HG02938 (cell line): ENCODE measurements around the gene VKORC1.
A peak's percentile ranks its signal among the peaks of the same experiment; 100 is the strongest.

Experiments
- ATAC-seq: cut with Tn5 transposase; IDR thresholded peaks from one replicate; pipeline ENCODE4 v1.9.1; 2021; ENCODE audit warnings: mild to moderate bottlenecking, moderate library complexity; ENCODE audit not compliant: unreplicated experiment

Gene VKORC1

DNA sequence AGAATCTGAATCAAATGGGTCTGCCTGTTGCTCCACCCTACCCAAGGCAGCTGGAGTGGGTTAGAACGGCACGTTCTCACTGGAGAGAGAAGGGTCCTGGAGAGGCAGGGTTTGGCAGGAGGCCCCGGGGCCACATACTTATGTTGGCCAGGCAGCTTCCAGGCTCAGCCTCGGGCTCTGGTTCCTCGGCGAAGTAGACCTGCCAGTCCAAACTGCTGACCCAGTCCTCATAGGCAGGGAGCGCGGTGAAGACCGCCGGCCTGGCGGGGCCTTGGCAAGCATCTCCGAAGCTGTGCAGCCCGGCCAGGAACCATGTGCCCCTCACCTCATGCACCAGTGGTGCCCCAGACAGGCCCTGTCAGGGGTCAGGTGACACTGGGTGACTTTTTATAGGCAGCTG lies 10.6 kb downstream of the VKORC1 start:
- ATAC-seq = no peak

DNA sequence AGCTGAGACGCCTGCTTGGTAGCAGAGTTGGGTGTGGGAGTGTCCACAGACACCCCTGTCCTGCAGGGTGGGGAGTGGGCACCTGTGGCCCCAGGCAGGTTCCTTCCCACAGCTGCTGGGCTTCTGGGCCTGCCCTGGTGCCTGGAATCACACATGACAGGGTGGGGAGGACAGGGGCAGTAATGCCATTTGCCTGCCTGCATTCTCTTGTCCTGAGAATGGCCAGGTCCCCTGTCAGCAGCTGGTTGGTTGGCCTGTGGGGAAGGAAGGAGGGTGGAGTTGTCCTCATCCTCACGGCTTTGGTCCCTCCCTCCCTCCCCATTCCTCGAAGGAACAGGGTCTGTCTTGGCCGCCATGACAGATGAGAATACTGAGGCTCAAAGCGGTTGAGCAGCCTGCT lies 11.0 kb downstream of the VKORC1 start:
- ATAC-seq = no peak

DNA sequence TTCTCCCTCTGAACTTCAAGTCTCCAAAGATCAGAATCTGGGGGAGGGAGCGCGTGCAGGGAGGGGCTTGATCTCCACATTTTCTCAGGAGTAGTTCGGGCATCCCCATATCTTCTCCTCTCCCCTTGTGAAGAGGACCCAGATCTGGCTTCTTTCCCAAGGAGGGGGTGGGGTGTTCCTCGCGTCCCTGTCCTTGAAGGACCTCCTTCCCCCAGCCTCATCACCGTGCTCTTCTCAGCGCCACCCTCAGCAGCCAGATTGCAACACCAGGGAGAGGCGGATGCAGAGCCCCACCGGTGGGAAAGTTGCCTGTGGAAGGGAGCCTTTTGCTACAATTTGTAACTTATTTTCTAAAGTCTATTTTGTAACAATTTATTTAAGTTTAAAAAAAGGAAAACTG lies 11.5 kb downstream of the VKORC1 start:
- no peak for ATAC-seq

DNA sequence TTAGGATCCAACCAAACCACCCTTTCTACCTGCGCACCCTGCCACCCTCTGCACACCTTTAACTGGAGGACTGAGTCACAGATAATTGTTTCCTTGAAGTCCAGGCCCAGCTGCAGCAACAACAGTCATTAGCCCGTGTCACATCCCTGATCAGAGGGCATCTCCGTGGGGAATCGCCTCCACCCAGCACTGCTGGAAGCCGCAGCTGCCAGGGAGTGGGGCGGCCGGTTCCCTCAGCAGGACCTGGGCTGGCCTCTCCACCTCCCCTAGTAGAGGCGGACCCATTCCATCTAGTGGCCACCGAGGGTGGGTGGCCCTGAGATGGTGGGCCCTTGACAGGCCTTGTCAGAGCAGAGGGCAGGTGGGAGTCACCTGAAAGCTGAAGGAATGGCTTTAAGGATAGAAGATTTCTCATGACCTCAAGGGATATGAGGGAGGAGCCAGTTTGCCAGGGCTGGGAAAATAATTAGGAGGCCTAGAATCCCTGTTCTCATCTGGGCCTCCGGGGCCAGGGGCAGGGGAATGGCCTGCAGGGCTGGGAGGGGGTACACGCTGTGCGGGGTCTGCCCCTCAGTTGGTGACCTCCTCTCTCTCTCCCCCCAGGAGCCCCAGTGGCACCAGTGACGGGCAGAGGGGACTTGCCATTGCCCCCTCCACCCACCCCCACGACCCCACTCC lies 12.1 kb downstream of the VKORC1 start:
- ATAC-seq = no peak

DNA sequence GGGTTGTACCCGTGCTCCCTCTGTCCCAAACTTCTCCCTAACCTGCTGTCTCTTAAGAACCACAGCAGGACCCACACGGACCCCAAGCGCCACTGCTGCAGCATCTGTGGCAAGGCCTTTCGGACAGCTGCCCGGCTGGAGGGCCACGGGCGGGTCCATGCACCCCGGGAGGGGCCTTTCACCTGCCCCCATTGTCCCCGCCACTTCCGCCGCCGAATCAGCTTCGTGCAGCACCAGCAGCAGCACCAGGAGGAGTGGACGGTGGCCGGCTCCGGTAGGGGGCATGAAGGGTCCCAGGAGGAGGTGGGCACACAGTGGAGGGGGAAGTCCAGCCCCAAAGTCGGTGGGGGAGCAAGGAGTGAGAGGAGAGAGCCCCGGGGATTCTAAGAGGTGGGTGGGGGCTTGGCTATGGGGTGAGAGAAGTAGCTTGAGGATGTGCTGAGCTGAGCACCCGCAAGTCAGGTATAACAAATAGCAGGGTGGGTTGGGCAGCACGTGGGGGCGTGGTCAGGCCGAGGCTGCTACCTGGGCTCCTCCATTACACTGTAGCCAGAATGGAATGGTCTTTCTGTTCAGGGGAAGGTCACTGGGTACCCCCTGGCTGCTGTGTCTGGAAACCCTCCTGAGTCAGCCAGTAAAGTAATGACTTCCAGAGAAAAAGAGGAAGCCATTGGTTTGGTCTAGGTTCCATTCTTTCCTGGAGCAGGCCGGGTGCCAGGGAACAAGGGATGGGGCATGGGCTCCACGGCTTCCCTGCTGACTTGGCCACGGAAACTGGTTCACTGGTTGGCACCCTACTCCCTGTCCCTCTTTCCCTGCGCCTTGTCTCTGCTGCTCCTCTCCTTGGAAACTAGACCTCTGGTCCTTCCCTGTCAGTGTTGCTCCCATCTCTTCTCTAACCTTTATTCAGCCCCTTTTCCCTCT lies 12.9 kb downstream of the VKORC1 start:
- ATAC-seq = no peak

DNA sequence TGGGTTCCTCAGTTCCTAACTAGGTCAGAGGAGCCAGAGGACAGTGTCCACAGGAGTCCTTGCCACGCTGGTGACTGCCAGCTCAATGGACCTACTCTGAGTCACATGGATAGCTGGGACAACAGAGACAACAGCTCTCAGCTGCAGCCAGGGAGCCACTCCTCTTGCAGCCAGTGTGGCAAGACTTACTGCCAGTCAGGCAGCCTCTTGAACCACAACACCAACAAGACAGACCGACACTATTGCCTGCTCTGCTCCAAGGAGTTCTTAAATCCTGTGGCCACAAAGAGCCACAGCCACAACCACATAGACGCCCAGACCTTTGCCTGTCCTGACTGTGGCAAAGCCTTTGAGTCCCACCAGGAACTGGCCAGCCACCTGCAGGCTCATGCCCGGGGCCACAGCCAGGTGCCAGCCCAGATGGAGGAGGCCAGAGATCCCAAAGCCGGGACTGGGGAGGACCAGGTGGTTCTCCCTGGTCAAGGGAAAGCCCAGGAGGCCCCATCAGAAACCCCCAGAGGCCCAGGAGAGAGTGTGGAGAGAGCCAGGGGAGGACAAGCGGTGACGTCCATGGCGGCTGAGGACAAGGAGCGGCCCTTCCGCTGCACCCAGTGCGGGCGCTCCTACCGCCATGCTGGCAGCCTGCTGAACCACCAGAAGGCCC lies 13.7 kb downstream of the VKORC1 start:
- no peak for ATAC-seq

DNA sequence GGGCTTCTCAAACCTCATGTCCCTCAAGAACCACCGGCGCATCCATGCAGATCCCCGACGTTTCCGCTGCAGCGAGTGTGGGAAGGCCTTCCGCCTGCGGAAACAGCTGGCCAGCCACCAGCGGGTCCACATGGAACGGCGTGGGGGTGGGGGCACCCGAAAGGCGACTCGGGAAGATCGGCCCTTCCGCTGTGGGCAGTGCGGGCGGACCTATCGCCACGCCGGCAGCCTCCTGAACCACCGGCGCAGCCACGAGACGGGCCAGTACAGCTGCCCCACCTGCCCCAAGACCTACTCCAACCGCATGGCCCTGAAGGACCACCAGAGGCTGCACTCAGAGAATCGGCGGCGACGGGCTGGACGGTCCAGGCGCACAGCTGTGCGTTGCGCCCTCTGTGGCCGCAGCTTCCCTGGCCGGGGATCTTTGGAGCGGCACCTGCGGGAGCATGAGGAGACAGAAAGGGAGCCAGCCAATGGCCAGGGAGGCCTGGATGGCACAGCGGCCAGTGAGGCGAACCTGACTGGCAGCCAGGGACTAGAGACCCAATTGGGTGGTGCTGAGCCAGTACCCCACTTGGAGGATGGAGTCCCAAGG lies 14.5 kb downstream of the VKORC1 start:
- no peak for ATAC-seq

DNA sequence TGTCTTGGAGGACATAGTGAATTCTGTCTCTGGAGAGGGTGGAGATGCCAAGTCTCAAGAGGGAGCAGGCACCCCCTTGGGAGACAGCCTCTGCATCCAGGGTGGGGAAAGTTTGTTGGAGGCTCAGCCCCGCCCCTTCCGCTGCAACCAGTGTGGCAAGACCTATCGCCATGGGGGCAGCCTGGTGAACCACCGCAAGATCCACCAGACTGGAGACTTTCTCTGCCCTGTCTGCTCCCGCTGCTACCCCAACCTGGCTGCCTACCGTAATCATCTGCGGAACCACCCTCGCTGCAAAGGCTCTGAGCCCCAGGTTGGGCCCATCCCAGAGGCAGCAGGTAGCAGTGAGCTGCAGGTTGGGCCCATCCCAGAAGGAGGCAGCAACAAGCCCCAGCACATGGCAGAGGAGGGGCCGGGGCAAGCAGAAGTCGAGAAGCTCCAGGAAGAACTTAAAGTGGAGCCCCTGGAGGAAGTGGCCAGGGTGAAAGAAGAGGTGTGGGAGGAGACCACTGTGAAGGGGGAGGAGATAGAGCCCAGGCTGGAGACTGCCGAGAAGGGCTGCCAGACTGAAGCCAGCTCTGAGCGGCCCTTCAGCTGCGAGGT lies 15.2 kb downstream of the VKORC1 start:
- no peak for ATAC-seq

DNA sequence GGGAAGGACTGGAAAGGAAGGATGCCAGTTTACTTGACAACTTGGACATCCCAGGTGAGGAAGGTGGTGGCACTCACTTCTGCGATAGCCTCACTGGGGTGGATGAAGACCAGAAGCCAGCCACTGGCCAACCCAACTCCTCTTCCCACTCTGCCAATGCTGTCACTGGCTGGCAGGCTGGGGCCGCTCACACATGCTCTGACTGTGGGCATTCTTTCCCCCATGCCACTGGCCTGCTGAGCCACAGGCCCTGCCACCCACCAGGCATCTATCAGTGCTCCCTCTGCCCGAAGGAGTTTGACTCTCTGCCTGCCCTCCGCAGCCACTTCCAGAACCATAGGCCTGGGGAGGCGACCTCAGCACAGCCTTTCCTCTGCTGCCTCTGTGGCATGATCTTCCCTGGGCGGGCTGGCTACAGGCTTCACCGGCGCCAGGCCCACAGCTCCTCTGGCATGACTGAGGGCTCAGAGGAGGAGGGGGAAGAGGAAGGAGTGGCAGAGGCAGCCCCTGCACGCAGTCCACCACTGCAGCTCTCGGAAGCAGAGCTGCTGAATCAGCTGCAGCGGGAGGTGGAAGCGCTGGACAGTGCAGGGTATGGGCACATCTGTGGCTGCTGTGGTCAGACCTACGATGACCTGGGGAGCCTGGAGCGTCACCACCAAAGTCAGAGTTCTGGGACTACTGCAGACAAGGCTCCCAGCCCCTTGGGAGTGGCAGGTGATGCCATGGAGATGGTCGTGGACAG lies 15.8 kb downstream of the VKORC1 start:
- no peak for ATAC-seq

DNA sequence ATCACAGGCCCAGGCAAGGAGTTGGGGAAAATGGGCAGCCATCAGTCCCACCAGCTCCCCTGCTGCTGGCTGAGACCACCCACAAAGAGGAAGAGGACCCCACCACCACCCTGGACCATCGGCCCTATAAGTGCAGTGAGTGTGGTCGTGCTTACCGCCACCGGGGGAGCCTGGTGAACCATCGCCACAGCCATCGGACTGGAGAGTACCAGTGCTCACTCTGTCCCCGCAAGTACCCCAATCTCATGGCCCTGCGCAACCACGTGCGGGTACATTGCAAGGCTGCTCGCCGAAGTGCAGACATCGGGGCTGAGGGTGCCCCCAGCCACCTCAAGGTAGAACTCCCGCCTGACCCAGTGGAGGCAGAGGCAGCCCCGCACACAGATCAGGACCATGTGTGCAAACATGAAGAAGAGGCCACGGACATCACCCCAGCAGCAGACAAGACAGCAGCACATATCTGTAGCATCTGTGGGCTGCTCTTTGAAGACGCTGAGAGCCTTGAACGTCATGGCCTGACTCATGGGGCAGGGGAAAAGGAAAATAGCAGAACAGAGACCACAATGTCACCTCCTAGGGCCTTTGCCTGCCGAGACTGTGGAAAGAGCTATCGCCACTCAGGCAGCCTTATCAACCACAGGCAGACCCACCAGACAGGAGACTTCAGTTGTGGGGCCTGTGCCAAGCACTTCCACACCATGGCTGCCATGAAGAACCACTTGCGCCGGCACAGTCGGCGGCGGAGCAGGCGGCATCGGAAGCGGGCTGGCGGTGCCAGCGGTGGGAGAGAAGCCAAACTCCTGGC lies 16.8 kb downstream of the VKORC1 start:
- ATAC-seq = no peak

DNA sequence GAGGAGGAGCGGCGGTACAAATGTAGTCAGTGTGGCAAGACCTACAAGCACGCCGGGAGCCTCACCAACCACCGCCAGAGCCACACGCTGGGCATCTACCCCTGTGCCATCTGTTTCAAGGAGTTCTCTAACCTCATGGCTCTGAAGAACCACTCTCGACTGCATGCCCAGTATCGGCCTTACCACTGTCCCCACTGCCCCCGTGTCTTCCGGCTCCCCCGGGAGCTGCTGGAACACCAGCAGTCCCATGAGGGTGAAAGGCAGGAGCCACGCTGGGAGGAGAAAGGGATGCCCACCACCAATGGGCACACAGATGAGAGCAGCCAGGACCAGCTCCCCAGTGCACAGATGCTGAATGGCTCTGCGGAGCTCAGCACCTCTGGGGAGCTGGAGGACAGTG lies 17.6 kb downstream of the VKORC1 start:
- no peak for ATAC-seq

DNA sequence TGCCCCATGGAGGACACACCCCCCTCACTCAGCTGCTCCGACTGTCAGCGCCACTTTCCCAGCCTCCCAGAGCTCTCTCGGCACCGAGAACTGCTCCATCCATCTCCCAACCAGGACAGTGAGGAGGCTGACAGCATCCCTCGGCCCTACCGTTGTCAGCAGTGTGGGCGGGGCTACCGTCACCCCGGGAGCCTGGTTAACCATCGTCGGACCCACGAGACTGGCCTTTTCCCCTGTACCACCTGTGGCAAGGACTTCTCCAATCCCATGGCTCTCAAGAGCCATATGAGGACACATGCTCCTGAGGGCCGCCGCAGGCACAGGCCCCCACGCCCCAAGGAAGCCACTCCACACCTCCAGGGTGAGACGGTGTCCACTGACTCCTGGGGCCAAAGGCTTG lies 18.3 kb downstream of the VKORC1 start:
- no peak for ATAC-seq

DNA sequence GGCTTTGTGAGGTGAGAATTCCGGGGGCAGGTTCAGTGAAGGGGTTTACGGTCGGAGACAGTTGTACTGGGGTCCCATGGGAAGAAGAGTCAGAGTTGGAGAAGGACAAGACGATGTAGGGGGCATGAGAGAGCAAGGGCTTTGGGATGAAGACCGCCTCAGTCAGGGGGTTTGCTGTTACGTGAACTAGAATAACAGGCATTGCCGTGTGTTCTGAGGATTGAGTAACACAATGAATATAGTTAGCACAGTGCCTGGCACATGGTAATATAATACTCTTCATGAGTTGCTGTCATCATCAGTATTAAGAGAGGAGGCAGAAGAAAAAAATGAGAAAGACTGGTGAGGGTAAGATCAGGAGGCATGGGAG lies 19.8 kb downstream of the VKORC1 start:
- ATAC-seq = no peak

DNA sequence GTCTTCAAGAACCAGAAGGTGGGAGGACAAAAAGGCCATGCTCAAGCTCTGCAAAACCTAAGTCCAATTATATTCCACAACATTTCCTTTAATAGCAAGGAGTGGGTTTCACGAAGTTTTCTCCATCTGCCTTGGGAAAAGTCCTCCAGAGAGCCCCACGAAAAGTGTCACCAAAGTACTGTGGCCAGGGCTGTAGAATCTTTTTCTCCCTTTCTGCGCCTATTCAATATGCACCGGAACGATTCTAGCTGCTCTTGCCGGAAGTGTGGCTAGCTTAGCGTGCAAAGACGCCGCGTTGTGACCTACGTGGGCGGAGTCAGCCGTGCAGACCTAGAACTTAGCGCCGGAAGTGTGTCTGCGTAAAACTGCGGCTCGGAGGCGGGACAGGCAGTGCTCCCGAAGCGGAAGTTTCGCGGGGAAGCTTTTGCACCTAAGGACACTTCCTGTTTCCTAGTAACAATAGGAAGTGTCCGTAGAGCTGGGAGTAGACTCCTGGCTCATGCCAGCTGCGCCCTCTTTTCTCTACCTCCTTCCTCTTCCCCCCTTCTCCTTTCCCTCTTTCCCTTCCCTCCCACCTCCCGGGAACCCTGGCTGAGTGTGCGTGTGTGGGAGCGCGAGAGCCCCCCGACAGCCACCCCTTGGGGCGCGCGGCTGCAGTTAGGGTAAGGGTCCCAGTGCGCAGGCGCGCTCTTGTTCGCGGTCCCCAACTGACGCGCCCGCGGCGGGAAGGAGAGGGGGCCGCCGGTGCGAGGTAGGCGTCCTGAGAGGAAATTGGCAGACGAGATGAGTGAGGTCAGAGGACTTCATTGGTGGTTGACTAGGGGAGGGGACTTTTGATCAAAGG lies 20.4 kb downstream of the VKORC1 start, which contains the start of the genes ZNF646 and ZNF668:
Gene ZNF646, plus strand, starts transcription at position 453 of the 844 bp plus-strand sequence. CDS start 1,903 bp downstream, outside the sequence.
Gene ZNF668, minus strand, starts transcription at position 271 of the 844 bp plus-strand sequence. CDS start 9,781 bp downstream, outside the sequence.
- peak; percentile 67 for ATAC-seq

DNA sequence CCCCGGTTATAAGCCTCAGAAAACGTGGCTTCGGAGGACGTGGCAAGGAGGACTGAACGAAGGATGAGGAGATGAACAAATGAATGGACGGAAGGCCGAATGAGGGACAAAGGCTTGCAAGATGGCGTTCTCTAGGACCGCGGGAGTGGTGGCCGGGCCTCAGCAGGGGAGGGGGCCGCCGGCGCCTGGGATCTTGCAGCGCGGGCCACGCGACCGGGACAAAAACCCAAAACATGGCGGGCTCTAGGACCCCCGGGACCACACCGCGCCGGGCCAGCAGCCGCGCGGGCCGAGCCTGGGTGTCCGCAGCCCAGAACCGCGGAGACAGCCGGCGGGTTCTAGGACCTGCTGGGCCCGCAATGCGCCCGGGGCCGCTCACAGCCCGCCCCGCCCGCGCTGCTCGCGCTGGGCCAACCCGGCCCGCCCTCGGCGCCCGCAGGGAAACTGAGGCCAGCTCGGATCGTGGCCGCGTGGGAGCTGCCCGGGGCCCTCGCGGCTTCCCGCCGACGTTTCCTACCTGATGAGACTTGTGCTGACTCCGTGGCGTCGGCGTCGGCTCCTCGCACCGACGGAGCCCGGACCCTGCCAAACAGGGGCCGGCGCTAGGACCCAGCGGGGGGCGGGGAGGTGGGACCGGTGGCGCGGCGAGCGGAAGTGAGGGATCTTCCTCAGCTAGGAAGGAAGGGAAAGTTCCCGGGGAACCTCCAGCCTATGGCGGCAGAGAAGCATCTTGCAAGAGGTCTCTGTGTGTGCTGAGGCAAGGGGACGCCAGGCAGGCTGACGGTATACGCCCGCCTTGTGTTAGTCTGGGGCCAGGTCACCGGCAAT lies 21.2 kb downstream of the VKORC1 start:
- peak; percentile 49 for ATAC-seq

DNA sequence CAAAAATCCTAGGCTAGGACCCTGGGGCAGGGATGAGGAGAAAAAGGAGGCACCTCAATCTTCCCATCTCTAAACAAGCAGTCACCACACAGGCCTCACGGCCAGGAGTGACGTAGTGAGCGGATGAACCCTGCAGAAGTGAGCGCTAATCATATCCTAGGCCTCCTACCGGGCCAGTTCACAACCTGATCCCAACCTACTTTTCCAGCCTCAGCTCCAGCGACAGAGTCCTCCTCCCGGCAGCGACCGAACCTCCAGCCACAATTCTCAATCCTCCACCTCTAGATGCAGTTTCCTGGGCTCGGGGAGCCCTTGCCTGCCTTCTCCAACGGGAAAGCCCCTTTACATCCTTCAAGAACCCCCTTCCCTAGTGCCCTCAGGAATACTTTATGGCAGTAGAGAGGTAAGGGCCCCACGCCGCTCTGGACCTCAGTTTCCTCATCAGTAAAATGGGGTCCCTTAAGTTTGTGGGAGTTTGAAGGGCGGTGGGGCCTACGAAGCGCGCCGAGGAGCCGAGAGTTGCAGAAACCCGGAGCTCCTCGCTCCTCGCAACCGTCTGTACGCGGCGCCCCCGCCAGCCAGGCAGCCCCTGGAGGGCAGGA lies 22.0 kb downstream of the VKORC1 start:
- no peak for ATAC-seq

DNA sequence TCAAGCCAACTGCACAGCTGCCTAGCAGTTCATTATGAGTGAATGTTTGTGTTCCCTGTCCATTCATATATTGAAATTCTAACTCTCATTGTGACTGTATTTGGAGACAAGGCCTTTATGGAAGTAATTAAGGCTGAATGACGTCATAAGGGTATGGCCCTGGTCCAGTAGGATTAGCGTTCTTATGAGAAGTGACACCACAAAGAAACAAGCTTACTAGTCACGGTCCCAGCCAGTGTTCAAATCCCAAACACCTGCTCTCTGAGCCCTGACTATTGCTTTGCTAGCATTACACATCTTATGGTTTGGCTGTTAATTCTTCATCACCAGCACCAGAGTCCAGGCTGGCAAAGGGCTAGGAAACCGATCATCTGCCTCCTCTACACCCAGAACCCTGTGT lies 22.7 kb downstream of the VKORC1 start:
- ATAC-seq = no peak
